Osteocyte (in vitro differentiated cells): ENCODE data around the gene DAPK1. TPM values are rescaled to one million over a fixed set of nuclear protein-coding genes. Genes with fewer than 3 reads are reported as not detected.
A peak's percentile ranks its signal among the peaks of the same experiment; 100 is the strongest.

Source experiments
- DNase-seq: peaks from one replicate; pipeline ENCODE4 v3.0.0; 2021; ENCODE audit warnings: mixed read lengths; ENCODE audit not compliant: unreplicated experiment; ENCODE audit errors: extremely low spot score
- H3K27ac Mint-ChIP-seq: one replicate; pipeline ENCODE4 v1.8.0; 2021; ENCODE audit warnings: mild to moderate bottlenecking, mixed read lengths; ENCODE audit not compliant: unreplicated experiment
- H3K27me3 Mint-ChIP-seq: one replicate; pipeline ENCODE4 v1.8.0; 2021; ENCODE audit warnings: mixed read lengths; ENCODE audit not compliant: unreplicated experiment
- H3K36me3 Mint-ChIP-seq: one replicate; pipeline ENCODE4 v1.8.0; 2021; ENCODE audit warnings: mixed read lengths; ENCODE audit not compliant: unreplicated experiment
- H3K4me1 Mint-ChIP-seq: one replicate; pipeline ENCODE4 v1.8.0; 2021; ENCODE audit warnings: mixed read lengths; ENCODE audit not compliant: unreplicated experiment
- H3K4me3 Mint-ChIP-seq: one replicate; pipeline ENCODE4 v1.8.0; 2021; ENCODE audit warnings: mild to moderate bottlenecking, moderate library complexity, mixed read lengths; ENCODE audit not compliant: unreplicated experiment
- H3K9me3 Mint-ChIP-seq: one replicate; pipeline ENCODE4 v1.8.0; 2021; ENCODE audit warnings: mixed read lengths; ENCODE audit not compliant: unreplicated experiment
- total RNA-seq: library from RNA; stranded (reverse); gene quantifications from 2 replicates; pipeline ENCODE4 v1.2.1, GENCODE V29; 2021
- TF ChIP-seq, protein P1 (sequence below): fragments of 200-600 bp; sonication (generic); IDR thresholded peaks from 2 replicates; pipeline ENCODE4 v1.5.0; 2021; ENCODE audit warnings: antibody characterized with exemption, mild to moderate bottlenecking, moderate library complexity

Gene DAPK1
- total RNA-seq, 1 donor from 2014 or later, result 304 TPM

DNA sequence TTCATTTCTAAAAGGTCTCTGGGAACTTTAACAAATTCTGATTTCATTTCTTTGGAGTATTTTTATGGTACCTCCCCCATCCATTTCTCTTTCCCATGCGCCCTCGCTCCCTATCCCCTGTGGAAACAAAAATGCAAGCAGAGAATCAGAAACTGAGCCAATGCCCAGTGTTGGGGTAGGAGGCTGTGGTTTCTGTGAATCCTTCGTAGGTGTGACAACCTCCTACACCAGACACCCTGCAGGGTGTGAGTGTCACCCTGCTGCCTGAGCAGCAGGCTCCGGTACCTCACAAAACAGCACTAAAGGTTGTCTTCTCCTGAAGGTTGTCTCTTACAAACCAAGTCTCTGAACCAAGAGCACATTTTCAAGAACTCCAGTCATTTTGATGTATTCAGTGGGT, 124.4 kb downstream of the DAPK1 start:
- Mint-ChIP-seq H3K9me3 (no peaks in the 10 kb centered on the region), H3K27ac (no peak overlapping the region)
- TF ChIP-seq, protein P1, sequence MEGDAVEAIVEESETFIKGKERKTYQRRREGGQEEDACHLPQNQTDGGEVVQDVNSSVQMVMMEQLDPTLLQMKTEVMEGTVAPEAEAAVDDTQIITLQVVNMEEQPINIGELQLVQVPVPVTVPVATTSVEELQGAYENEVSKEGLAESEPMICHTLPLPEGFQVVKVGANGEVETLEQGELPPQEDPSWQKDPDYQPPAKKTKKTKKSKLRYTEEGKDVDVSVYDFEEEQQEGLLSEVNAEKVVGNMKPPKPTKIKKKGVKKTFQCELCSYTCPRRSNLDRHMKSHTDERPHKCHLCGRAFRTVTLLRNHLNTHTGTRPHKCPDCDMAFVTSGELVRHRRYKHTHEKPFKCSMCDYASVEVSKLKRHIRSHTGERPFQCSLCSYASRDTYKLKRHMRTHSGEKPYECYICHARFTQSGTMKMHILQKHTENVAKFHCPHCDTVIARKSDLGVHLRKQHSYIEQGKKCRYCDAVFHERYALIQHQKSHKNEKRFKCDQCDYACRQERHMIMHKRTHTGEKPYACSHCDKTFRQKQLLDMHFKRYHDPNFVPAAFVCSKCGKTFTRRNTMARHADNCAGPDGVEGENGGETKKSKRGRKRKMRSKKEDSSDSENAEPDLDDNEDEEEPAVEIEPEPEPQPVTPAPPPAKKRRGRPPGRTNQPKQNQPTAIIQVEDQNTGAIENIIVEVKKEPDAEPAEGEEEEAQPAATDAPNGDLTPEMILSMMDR, result no peak

GRCh38 chr9:87622923-87623322, 125.3 kb downstream of the DAPK1 start:
- Mint-ChIP-seq H3K9me3 (no peaks in the 10 kb centered on the region), H3K4me1 (peaks cover 9% of the 10 kb centered on the region), H3K4me3 (no peak overlapping the region), H3K27me3 (no peaks in the 10 kb centered on the region), H3K36me3 (peaks cover 64% of the 10 kb centered on the region), H3K27ac (no peak overlapping the region)
- TF ChIP-seq, protein P1, result no peak
- DNase-seq, result no peak

More for the DNA sequence above, 124.4 kb downstream of the DAPK1 start:
- H3K4me1 Mint-ChIP-seq, result peaks cover 9% of the 10 kb centered on the region
- DNase-seq, result no peak
- H3K27me3 Mint-ChIP-seq, result no peaks in the 10 kb centered on the region
- H3K4me3 Mint-ChIP-seq, result no peak overlapping the region
- H3K36me3 Mint-ChIP-seq, result peaks cover 68% of the 10 kb centered on the region

DNA sequence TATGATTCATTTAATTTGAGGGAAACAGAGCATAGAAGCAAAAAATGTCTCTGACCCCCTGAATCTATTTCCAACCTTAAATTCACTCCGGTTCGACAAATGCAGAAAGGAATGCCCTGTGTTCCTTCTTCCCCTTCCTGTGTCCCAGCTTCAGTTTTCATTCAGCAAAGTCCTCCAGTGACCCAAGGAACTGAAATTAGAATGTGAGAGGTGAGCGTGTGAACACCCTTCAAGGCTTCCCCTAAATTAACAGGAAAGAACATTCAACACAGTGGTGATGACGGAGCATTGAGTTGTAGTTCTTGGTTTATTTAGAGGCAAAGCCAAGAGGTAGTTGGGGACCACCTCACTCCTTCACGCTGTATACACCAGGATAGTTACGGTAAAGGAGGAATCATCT, 130.7 kb downstream of the DAPK1 start:
- H3K9me3 Mint-ChIP-seq, result no peaks in the 10 kb centered on the region
- H3K27me3 Mint-ChIP-seq, result no peaks in the 10 kb centered on the region
- H3K4me3 Mint-ChIP-seq, result no peak overlapping the region
- no peak for DNase-seq
- peaks cover 2% of the 10 kb centered on the region for H3K4me1 Mint-ChIP-seq
- H3K27ac Mint-ChIP-seq, result peak overlapping the region; percentile 23
- TF ChIP-seq, protein P1, result no peak
- H3K36me3 Mint-ChIP-seq, result peaks cover 56% of the 10 kb centered on the region

GRCh38 chr9:87629104-87629503, 131.4 kb downstream of the DAPK1 start:
- Mint-ChIP-seq H3K27me3 (no peaks in the 10 kb centered on the region), H3K4me3 (no peak overlapping the region), H3K36me3 (peaks cover 49% of the 10 kb centered on the region), H3K4me1 (peaks cover 2% of the 10 kb centered on the region), H3K27ac (peak overlapping the region; percentile 47), H3K9me3 (no peaks in the 10 kb centered on the region)
- DNase-seq, result no peak
- TF ChIP-seq, protein P1, result no peak

DNA sequence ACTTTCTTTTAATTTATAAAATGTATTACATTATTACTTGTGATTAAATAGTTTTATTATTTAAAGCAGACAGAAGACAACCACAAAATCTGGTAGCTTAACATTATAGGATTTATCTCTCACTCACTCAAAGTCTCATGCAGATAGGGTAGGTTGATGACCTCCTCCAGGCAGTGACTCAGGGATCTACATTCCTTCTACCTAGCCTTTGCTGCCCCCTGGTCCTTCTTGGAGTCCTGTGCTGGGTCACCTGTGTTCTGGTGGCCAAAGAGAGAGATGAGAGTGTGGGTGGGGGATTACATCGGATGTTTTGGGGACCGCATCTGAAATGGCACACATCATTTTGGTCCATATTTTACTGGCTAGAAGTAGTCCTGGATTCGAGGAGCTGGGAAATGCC, 132.6 kb downstream of the DAPK1 start:
- H3K9me3 Mint-ChIP-seq, result no peaks in the 10 kb centered on the region
- H3K27me3 Mint-ChIP-seq, result no peaks in the 10 kb centered on the region
- no peak overlapping the region for H3K4me3 Mint-ChIP-seq
- DNase-seq, result no peak
- H3K36me3 Mint-ChIP-seq, result peaks cover 49% of the 10 kb centered on the region
- TF ChIP-seq, protein P1, result no peak
- H3K27ac Mint-ChIP-seq, result no peak overlapping the region
- H3K4me1 Mint-ChIP-seq, result peaks cover 2% of the 10 kb centered on the region
